HG02642 (cell line): ENCODE results near the gene MAP1LC3B2.
"Not testable (repeated sequence)": the region's sequence is repeated elsewhere in the genome, so short reads cannot be mapped to it uniquely, and the experiment has no call there.

Source experiments
- ATAC-seq: cut with Tn5 transposase; IDR thresholded peaks from one replicate; pipeline ENCODE4 v1.9.1; 2021; ENCODE audit warnings: mild to moderate bottlenecking; ENCODE audit not compliant: unreplicated experiment, poor library complexity

MAP1LC3B2 gene

DNA sequence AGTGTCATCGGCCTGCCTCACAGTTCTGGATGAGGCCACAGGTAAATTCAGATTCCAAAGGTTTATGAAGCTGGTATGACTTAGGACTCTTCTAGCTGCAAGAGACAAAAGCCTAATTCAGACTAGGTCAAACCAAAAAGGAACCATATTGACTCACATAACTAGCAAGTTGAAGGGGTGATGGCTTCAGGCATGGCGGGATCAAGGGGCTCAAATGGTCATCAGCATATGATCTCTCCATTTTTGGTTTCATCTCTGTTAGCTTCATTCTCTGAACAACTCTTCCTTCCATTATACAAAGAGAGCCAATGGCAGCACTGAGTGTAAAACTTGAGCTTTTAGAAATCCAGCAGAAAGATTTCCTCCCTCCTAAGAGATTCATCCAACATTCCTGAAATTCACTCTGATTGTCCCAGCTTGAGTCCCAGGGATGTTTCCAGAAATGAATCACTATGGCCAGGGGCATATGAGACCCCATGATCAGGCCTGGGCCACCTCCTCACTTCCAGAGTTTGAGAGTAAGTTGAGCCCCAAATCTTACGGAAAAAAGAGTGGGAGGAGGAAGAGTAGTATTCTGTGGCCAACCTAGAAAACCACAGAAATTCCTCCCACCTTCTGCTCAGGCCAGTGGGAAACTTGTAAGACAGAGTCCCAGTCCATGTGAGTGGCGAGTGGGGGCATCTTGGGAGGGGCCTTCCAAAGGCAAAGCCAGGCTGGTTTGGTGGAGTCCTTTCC lies 2.0 kb upstream of the MAP1LC3B2 start:
- ATAC-seq: no peak

DNA sequence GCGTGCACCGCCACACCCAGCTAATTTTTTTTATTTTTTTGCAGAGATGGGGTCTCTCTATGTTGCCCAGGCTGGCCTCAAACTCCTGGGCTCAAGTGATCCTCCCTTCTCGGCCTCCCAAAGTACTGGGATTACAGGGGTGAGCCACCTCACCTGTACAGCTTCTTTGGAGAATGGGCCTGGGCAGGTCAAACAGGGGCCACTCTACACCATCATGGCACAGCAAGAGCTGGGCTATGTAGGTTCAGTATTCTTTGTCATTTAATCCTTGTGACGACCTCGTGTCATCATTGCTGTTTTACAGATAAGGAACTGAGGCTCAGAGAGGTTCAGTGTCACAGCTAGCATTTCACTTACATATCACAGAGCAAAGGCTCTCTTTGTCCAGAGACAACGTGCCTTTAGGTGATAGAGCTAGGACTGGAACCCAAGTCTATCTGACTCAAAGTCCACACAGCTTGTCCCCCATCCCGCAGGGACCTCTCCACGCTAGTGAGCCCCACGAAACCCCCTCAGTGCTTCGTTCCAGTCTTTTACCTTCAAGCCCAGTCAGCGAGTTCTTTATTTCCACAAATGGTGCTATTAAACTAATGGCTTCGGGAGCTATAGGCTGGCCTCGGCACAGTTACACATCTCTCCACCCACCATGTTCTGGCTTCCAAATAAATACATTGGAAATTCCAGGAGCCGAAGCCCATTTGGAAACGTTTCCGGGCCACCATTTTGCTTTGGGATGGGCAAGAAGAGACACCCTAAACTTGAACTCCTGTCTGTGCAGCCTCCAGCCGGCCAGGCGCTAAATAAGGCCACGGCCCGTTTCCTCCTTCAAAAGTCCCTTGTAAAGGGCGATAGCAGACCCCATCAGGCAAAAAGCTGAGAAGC lies 660 bp upstream of the MAP1LC3B2 start:
- no peak for ATAC-seq

DNA sequence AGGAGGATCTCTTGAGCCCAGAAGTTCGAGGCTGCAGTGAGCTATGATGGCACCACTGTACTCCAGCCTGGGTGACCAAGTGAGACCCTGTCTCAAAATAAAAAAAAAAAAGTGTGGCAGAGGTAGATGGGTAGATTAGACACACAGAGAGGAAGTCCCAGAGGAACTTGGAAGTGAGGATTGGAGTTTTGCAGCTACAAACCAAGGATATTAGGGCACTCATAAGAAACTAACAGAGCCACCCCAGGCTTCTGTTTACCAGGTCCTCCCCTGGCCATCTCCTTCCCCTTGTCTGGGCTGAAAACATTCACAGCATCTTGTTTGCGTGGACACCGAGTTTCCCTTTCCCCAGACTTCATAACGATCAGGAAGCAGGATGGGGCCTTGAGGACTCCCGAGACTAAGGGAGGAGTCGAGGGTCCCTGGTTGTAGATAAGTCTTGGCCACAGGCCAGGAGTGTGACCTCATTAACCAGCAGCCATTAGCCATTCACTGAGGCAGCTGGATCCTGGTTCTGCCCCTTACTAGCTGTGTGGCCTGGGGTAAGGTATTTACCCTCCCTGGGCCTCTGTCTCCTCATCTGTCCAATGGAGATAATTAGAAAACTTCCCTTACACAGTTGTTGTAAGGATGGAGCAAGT lies 2.1 kb downstream of the MAP1LC3B2 start:
- no peak for ATAC-seq

DNA sequence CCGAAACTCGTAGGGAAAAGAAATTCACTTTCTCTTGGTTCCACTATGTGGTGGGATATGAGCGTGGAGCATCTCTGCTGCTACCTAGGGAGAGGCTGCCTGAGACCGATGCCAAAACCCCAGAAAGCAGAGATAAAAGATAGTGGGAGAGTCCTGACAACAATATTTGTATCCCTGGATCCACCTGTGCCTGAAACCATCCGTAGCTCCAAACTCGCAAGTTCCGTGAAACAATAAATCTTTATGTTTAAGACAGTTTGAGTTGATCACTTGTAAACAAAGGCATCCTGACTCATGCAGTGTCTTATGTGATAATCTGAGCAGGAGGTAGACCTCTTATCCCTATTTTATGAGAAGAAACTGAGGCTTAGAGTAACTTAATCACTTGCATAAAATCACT lies 2.9 kb downstream of the MAP1LC3B2 start:
- no peak for ATAC-seq

DNA sequence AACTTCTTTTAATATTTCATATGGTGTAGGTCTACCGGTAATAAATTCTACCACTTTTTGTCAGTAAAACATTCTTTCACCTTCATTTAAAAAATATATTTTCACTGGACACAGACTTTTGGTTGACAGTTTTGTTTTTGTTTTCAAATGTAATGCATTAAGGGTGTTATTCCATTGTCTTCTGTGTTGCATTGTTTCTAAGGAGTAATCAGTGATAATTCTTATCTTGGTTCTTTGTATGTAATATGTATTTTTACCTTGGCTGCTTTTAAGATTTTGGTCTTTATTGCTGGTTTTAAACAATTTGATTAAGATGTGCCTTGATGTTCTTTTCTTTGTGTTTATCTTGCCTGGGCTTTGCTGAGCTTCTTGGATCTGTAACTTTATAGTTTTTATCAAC lies 4.1 kb downstream of the MAP1LC3B2 start:
- ATAC-seq: no peak

DNA sequence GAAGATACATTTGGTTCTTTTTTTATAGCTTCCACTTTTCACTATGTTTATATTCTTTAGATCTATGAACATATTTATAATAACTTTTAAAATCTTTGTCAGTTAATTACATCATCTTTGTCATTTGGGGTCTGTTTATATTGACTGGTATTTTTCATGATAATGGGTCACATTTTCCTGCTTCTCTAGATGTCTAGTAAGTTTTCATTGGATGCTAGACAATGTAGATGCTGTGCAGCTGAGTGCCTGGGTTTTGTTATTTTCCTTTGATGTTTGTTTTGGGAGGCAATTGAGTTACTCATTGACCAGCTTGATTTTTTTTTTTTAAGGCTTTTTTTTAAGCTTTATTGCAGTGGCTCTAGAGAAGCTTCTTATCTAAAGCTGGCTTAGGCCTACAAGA lies 4.9 kb downstream of the MAP1LC3B2 start:
- no peak for ATAC-seq

DNA sequence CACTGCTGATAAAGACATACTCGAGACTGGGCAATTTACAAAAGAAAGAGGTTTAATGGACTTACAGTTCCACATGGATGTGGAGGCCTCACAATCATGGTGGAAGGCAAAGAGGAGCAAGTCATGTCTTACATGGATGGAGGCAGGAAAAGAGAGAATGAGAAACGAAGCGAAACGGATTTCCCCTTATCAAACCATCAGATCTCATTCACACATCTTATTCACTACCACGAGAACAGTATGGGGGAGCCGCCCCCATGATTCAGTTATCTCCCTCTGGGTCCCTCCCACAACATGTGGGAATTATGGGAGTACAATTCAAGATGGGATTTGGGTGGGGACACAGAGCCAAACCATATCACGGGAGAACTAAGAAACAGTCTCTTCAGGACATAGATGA lies 6.0 kb downstream of the MAP1LC3B2 start:
- ATAC-seq: not testable (repeated sequence)

DNA sequence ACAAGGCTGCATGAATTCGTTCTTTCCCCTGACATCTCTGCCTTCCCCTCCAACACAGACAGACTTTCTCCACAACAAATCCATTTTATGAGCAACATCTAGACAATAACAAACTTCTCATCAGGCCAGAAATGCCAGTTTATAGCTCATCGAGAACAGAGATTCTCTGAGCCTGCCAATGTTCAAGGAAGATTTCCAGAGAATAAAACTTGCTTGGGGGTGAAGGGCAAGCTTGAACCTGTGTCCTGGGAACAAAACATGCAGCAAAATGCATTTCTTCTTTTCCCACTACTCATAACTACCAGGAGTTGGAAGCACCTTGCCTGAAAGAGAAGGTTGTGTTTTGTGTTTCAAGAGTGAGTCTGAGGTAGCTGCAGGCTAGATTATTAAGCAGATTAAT lies 6.8 kb downstream of the MAP1LC3B2 start:
- ATAC-seq: no peak

DNA sequence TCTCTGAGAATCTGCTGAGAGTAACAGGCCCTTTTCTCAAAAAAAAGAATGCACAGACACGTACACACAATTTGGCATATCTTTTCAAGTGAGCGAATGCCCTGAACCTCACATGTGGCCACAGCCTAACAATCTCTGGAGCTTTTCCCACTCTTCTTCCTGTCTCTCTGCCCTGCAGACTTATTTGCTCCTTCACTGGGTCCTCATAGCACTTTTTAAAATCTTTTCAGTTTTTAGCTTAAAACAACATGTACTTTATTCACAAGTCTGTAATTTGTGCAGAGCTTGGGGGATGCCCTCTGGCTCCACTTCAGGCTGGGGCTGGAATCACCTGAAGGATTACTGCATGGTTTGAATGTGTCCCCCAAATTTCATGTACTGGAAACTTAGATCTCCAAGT lies 9.0 kb downstream of the MAP1LC3B2 start:
- no peak for ATAC-seq

DNA sequence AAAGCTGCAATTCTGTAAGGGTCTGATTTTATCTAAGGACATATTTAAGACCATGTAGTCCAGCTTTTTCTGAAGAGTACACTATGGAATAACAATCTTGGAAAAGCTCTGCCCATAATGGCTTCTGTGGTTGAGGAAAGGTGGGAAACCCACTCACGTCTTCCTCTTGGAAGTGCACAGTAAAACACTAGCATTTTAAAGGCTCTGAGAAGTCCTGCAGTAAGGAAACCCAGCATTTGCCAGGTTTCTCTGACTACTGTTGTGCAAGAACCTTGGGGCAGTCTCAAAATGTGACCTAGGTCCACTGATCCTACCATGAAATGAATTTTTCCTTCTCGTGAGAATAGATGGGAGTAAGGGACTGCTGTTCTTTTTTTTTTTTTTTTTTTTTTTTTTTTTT lies 11.9 kb downstream of the MAP1LC3B2 start:
- no peak for ATAC-seq

DNA sequence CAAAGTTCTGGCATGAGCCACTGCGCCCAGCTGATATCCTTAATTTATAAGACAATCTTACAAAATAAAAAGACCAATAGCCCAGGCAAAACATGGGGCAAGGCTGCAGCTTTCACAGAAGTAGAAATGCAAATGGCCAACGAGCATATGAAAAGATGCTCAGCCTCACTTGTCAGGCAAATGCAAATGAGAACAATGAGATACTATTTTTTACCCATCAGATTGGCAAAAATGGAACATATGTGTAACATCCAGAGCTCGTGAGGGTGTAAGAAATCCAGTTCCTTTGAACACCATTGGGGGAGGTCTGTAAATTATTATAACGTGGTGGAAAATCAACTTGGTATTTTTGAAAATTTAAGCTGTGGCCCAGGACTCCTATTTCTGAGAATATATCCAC lies 14.6 kb downstream of the MAP1LC3B2 start:
- ATAC-seq: no peak

DNA sequence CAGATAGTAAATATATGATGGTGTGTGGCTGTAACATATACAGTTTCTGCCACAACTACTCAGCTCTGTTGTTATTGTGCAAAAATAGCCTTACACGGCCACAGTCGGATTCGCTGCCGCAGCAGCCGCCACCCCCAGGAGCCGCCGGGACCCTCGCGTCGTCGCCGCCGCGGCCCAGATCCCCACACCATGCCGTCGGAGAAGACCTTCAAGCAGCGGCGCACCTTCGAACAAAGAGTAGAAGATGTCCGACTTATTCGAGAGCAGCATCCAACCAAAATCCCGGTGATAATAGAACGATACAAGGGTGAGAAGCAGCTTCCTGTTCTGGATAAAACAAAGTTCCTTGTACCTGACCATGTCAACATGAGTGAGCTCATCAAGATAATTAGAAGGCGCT lies 16.6 kb downstream of the MAP1LC3B2 start:
- ATAC-seq: not testable (repeated sequence)

DNA sequence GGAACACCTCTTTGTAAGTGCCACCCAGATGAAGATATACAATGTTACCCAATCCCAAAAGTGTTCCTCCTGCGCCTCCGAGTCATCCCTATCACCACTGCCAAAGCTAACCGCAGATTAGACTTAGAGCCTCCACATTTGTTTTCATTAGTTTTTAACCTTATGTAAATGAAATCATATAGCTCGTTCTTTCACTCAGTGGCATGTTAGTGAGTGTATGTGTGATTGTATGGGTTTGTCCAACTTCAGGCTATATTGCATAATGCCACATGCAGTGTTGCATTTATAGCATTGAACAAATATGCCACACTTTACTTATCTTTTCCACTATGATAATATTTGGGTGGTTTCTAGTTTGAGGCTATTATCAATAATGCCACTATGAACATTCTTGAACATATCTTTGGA lies 18.0 kb downstream of the MAP1LC3B2 start:
- ATAC-seq: no peak

DNA sequence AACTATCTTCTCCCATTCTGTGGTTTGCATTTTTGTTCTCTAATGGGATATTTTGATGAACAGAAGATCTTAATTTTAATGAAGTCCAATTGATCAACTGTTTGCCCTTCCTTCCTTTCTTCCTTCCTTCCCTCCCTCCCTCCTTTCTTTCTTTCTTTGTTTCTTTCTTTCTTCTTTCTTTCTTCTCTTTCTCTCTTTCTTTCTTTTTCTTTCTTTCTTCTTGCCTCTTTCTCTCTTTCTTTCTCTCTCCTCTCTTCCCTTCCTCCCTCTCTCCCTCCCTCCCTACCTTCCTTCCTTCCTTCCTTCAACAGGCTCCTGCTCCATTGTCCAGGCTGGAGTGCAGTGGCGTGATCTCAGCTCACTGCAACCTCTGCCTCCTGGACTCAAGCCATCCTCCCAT lies 18.9 kb downstream of the MAP1LC3B2 start:
- no peak for ATAC-seq

DNA sequence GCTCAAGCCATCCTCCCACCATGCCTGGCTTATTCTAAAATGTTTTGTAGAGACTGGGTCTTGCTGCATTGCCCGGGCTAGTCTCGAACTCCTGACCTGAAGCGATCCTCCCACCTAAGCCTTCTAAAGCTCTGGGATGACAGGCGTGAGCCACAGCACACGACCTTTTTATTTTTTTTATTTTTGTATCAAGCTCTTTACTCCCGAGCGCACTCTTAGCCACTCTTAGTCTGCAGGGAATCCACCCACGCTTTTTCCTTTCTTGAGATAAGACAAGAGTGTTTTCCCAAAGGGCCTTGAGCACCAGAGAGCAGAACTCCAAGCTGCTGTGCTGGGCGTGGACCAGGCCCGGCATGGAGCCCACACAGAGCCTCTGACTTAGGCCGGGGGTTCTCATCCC lies 23.4 kb downstream of the MAP1LC3B2 start:
- no peak for ATAC-seq

DNA sequence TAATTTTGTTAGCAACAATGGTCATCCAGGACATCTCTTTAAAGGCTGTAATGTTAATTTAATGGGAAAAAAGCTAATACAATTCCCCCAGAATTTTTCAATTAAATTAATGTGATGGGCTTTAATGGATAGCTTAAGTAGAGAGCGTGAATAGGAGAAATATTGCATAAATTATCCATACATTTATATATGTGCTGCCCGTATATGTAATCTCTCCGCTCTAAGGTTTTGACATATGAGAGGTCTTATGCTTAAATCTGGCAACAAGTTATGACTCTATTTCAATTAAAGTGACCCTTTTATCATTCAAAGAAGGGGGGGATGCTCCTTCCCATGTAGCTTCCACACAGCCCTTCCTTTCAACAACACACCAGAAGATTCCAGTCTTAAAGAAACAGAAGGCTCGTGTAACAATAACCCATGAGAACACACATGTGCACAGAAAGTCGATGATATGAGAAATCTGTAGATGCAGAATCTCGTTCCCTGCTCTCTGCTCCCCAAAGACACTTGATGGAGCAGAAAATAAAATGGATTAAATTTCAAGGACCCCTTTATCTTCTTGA lies 24.0 kb downstream of the MAP1LC3B2 start:
- ATAC-seq: no peak

DNA sequence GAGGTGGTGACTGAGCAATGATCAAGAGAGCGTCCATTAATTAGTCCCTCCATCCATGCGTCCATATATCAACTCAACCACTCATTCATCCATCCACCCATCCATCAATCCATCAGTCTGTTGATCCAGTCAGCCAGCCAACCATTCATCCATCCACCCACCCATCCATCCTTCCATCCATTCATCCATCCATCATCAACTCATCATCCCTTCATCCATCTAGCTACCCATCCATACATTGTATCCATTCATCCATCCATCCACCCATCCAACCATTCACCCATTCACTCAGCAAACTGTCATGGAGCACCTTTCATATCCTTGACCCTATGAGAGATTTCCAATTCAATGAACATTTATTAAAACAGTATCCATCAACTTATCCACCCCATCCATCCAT lies 28.1 kb downstream of the MAP1LC3B2 start:
- ATAC-seq: no peak

DNA sequence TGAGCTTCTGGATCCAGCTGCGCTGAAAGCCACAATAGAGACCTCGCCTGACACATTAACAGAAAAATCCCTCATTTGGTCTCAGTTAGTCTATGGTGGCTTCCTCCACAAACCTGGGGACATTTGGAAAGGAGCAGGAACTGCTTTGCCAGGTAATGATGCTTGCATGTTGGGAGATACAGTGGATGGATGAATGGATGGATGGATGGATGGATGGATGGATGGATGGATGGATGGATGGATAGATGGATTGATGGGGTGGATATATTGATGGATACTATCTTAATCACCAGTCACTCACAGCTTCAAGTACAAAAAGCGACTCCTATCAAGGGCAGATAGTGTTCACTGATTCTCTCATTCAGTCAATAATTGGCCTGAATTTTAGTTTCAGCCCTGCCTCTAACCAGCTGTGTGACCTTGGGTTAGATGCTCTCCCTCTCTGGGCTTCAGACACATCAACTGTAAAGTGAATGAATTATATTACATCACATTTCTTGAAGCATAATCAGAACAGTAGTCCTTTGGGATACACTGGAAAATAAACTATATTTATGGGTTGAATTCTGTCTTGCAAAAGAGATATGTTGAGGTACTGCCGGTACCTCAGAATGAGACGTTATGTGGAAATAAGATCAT lies 29.3 kb downstream of the MAP1LC3B2 start:
- ATAC-seq: no peak

DNA sequence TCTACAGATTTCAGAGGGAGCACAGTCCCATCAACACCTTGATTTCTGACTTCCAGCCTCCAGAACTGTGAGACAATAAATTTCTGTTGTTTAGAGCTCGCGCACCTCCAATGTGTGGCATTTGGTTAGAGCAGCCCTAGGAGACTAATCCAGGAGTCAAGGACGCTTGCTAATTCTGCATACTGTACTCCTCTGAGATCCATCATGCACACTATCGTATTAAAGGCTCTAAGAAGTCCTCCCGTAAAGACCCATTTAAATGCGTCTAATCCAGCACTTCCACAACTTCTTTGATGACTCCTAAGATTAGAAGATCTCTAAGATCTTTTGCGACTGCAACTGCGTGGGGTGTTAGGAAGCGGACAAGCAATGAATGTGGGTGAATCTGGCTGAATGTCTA lies 30.4 kb downstream of the MAP1LC3B2 start:
- ATAC-seq: no peak

DNA sequence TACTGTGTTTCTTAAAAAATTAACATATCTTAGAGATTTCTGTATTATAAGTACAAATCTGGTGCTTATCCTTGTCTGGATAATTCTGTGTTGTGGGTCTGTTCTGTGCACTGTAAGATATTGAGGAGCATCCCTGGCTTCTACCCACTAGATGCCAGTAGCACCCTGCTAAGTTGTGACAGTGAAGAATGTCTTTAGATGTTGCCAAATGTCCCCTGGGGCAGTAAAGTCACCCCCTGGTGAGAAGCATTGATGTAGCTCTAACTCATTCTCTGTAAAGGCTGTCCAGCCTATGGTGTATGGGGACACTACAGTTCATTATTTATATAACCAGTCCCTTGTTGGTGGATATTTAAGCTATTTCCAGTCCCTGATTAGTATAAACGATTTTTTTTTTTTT lies 31.4 kb downstream of the MAP1LC3B2 start:
- no peak for ATAC-seq
